NCI-H2107 treated with DMSO at 0.1 percent for 48 hours (cell line): ENCODE data around the gene ASB18.
"Not testable (repeated sequence)": the region's sequence is repeated elsewhere in the genome, so short reads cannot be mapped to it uniquely, and the experiment has no call there.

Experiments used
- DNase-seq: peaks from one replicate; lab custom pipeline; 2025; ENCODE audit not compliant: unreplicated experiment; lab: John Stamatoyannopoulos, UW

Gene ASB18, protein sequence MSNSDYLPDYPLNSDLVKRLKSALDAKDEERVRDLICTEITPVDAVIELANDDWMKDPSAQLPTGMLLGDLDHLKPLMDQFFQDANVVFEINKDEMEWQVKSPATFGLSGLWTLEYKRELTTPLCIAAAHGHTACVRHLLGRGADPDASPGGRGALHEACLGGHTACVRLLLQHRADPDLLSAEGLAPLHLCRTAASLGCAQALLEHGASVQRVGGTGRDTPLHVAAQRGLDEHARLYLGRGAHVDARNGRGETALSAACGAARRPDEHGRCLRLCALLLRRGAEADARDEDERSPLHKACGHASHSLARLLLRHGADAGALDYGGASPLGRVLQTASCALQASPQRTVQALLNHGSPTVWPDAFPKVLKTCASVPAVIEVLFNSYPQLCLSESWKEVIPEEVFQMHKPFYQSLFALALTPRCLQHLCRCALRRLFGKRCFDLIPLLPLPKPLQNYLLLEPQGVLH

GRCh38 chr2:236264256-236264655, at the start of gene ASB18:
TSS of gene ASB18 (minus strand) at chr2:236264406. CDS start at chr2:236264345, 61 bp downstream.
- no peak for DNase-seq

DNA sequence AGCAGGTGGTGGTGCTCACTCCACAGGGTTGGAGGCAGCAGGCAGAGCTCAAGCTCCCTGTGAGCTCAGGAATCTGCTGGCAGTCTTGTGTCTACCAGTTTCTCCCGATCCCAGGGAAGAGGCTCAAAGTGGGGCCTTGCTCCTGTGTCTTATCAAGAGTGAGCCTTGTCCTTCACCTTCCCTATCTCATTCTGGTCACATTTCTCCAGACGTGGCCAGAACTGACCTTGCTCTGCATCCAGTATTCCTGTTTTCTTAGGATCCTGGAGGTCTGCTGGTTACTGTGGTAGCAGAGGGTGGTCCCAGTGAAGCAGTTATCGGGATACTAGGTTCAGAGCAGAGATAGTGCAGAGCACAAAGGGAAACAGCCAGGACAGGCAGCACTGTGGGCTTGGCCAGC, 47.1 kb upstream of the ASB18 start:
- no peak for DNase-seq

GRCh38 chr2:236309669-236310029, 45.4 kb upstream of the ASB18 start:
- DNase-seq, result no peak

DNA sequence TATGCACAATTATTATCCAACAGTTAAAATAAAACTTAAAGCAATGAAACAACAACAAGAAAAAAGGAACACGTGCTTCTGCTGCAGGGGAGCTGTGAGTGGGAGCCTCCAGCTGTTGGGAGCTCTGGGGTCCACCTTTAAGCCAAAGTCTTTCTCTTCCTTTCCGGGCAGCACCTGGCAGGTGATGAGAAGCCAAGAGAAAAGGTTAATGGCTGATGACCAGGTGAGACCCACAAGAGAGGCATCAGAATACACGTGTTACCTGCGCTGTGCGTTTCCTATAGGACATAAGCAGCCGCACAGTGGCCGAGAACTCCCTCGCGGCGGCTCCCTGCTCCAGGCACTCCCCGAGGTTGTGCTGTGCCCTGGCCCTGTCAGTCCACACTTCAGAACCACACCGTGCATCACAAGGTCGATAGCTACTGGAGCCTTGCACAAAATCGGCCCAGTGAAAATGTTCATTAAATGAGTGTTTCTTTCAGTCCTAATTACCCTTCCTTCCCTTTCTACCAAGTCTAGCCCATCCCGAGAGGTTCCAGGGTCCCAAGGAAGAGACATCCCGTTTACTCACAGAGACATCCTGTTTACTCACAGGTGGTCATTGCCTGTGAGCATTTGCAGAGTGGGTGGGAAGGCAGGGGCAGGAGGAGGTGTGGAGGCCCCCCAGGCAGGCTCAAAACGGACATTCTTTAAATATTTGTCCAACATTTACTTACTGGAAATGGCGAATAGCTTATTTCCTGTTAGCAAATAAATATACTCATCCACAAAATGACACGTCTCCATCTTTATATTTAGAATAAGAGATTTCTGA, 44.9 kb upstream of the ASB18 start:
- no peak for DNase-seq

GRCh38 chr2:236307641-236308040, 43.4 kb upstream of the ASB18 start:
- DNase-seq, result no peak

DNA sequence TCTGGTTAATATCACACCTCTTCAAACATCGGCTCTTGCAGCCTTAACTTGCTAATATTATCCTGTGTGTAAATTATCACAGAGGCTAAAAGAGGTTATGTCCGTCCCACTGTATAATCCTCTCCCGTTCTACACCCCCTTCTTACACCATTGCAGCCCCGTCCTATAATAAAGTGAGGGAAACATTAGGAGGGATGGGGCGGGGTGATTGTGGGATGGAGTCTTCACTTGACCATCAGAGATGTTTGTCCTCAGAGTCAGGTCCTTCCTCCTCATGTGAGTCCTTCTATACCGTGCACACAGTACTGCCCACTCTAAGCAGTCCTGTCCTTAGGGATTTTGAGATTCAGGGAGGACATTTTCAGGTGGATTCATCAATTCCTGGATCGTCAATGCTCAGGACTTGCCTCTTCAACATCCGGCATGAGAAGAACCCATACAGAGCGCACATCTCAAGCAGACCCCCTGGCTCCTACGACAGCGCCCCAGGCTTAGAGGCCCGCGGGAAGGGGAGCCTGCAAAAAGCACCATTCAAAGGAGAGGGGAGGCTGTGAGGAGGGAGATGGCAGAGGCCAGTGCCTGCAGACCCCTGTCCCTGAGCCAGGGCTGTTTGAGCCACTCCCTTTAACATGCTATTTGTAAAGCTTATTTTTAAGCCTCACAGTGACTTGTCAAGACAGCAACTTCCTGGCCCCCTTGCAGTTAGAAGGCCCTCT, 42.8 kb upstream of the ASB18 start:
- no peak for DNase-seq

- no peak for DNase-seq
Observed at GRCh38 chr2:236305964-236306605, 41.9 kb upstream of the ASB18 start.

GRCh38 chr2:236305531-236305930, 41.3 kb upstream of the ASB18 start:
- no peak for DNase-seq

DNA sequence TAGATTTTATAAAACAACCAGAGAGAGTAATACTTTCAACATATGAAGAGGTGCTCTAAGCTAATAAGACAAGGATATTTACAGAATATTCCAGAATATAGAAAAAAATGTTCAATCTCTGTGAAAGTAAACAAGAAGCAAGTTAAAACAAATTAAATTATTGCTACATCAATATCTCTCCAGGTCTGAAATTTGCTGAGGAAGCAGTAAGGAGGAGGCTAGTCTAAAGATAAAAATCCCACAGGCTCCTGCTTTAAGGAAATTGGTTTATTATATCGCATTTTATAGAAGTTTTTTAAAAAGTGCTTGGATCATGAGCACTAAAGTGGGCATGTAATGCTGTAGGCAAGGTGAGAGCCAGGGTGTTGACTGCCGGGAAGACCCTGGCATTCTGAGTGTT, 39.7 kb upstream of the ASB18 start:
- no peak for DNase-seq

DNA sequence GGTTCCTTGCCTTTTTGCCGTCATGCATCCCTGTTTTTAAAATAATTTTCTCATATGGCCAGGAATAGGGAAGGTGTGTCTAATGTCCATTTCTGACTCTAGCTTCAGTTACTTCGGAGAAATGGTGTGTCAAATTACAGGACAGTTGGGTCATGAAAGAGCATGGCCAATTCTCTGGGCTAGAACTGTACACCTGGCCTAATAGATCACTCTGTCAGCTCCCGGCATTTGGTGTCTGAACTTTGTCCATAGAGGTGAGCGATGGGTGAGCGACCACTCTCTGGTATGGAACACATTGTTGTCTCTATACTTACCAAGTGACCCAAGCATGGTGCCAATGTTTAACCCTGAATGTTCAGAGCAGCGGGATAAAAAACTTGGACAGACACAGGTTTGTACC, 38.3 kb upstream of the ASB18 start:
- no peak for DNase-seq

GRCh38 chr2:236298924-236299475, 34.8 kb upstream of the ASB18 start:
- DNase-seq, result no peak

GRCh38 chr2:236295481-236295880, 31.3 kb upstream of the ASB18 start:
- no peak for DNase-seq

- no peak for DNase-seq
Observed at GRCh38 chr2:236294647-236295046, 30.4 kb upstream of the ASB18 start.

GRCh38 chr2:236293241-236293810, 29.1 kb upstream of the ASB18 start:
- no peak for DNase-seq

DNA sequence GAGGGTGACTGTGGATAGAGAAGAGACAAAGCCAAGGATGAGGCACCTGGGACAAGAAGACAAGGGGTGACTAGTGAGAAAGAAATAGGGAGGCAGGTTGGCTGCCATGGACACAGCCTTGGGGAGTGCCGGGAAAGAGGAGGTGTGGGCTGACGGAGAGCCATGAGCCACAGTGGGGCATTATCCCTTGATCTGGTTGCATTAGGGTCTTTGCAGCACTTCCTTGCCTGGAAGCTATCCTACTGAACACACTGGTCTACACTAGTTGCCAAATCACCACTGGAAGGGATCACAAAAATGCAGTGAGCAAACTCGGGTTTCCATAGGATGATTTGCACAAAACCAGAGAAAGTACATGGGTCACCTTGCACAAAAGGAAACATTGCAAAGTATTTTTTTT, 27.7 kb upstream of the ASB18 start:
- DNase-seq, result no peak

DNA sequence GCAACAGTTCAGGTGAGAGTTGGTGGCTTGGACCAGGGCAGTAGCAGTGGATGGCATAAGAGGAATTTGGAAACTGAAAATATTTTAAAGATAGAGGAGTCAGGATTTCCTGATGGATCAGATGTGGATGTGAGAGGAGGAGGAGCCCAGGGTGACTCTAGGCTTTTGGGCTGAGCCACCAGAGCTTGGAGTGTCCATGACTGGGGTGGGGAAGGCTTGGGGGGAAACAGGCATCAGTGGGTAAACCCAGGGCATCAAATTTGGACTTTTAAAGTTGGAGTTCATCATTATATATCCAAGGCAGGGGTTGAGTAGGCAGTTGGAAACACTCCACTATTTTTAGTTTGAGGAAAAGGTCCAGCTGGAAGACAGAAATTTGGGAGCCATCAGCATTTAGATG, 27.3 kb upstream of the ASB18 start:
- no peak for DNase-seq

- no peak for DNase-seq
Observed at GRCh38 chr2:236290742-236291425, 26.7 kb upstream of the ASB18 start.

GRCh38 chr2:236289766-236290462, 25.7 kb upstream of the ASB18 start:
- DNase-seq, result no peak

GRCh38 chr2:236288373-236288772, 24.2 kb upstream of the ASB18 start:
- not testable (repeated sequence) for DNase-seq
